ENCODE data around the gene INO80D.
"Not testable (repeated sequence)": the region's sequence is repeated elsewhere in the genome, so short reads cannot be mapped to it uniquely, and the experiment has no call there.

The INO80D gene

GRCh38 chr2:206085742-206086445 lies at the start of gene INO80D:
Gene INO80D, minus strand, starts transcription at chr2:206086174. Its CDS starts 23,158 bp downstream, at chr2:206063016.
- DNase-seq = peak; percentile 90

- DNase-seq = no peak
Measured at GRCh38 chr2:206127656-206128055, 41.7 kb upstream of the INO80D start.

- DNase-seq = no peak
Measured at GRCh38 chr2:206125901-206126300, 39.9 kb upstream of the INO80D start.

GRCh38 chr2:206122569-206122968 lies 36.6 kb upstream of the INO80D start:
- DNase-seq = not testable (repeated sequence)

- no peak for DNase-seq
Measured at GRCh38 chr2:206116278-206116677, 30.3 kb upstream of the INO80D start.

- DNase-seq = no peak
Measured at GRCh38 chr2:206115026-206115578, 29.1 kb upstream of the INO80D start.

GRCh38 chr2:206112846-206113547 lies 27.0 kb upstream of the INO80D start:
- no peak for DNase-seq

- DNase-seq = no peak
Measured at GRCh38 chr2:206112108-206112507, 26.1 kb upstream of the INO80D start.

GRCh38 chr2:206108713-206109112 lies 22.7 kb upstream of the INO80D start:
- DNase-seq = no peak

GRCh38 chr2:206105541-206105940 lies 19.6 kb upstream of the INO80D start:
- DNase-seq = no peak

GRCh38 chr2:206105038-206105437 lies 19.1 kb upstream of the INO80D start:
- DNase-seq = no peak

- DNase-seq = not testable (repeated sequence)
Measured at GRCh38 chr2:206098872-206099271, 12.9 kb upstream of the INO80D start.

GRCh38 chr2:206098471-206098870 lies 12.5 kb upstream of the INO80D start:
- no peak for DNase-seq

- DNase-seq = no peak
Measured at GRCh38 chr2:206096876-206097275, 10.9 kb upstream of the INO80D start.

- DNase-seq = peak; percentile 68
Measured at GRCh38 chr2:206095536-206096332, 9.8 kb upstream of the INO80D start.

GRCh38 chr2:206092297-206092696 lies 6.3 kb upstream of the INO80D start:
- DNase-seq = no peak

- no peak for DNase-seq
Measured at GRCh38 chr2:206088248-206088647, 2.3 kb upstream of the INO80D start.

- DNase-seq = peak; percentile 40
Measured at GRCh38 chr2:206086716-206087350, 859 bp upstream of the INO80D start.

GRCh38 chr2:206084870-206085741 lies 868 bp downstream of the INO80D start:
- no peak for DNase-seq

- DNase-seq = peak; percentile 45
Measured at GRCh38 chr2:206084439-206084869, 1.5 kb downstream of the INO80D start.

GRCh38 chr2:206083602-206084438 lies 2.2 kb downstream of the INO80D start:
- no peak for DNase-seq
